ENCODE measurements around the gene CCNH.

- TF ChIP-seq EP300 (IDR thresholded peaks at IDR 0.05; ENCODE audit: borderline replicate concordance in 1 of 2, low read depth in 1 of 2, low read length in 1 of 2) (no peak), CTCF (IDR thresholded peaks at IDR 0.05) (no peak), SMC3 (IDR thresholded peaks at IDR 0.05; ENCODE audit: low read depth, low read length) (no peak), NFIC (IDR thresholded peaks at IDR 0.05; ENCODE audit: borderline replicate concordance) (no peak), POLR2AphosphoS5 (IDR thresholded peaks at IDR 0.05; ENCODE audit: low read depth, low read length) (no peak), MAX (IDR thresholded peaks at IDR 0.05; ENCODE audit: low read depth) (no peak), TAF1 (IDR thresholded peaks at IDR 0.05; ENCODE audit: borderline replicate concordance, low read depth, low read length) (no peak), TEAD4 (IDR thresholded peaks at IDR 0.05; ENCODE audit: borderline replicate concordance, insufficient read depth) (no peak), FOXJ3 (CRISPR knock-in tag; IDR thresholded peaks at IDR 0.05) (no peak), CHD2 (IDR thresholded peaks at IDR 0.05; ENCODE audit: low read length, partially characterized antibody) (no peak)
These were observed 51.7 kb downstream of the CCNH start for GRCh38 chr5:87361031-87361445.
